Peyer's patch (tissue), 4 donors: Measurements from ENCODE around the gene PDE3A. TPM values are rescaled to one million over a fixed set of nuclear protein-coding genes. Genes with fewer than 3 reads are reported as not detected.

Source experiments
- DNase-seq, 3 donors: peaks; one replicate each; pipeline ENCODE4 v3.0.0-alpha.2; 2017 to 2019
- H3K27ac ChIP-seq, 4 donors: fragments of 200-600 bp; sonication (generic); one replicate each; pipeline ENCODE4 v1.5.1; 2016 to 2019
- H3K27me3 ChIP-seq, 2 donors: fragments of 200-600 bp; sonication (generic); one replicate each; pipeline ENCODE4 v1.5.1; 2019
- H3K36me3 ChIP-seq, 3 donors: fragments of 200-600 bp; sonication (generic); one replicate each; pipeline ENCODE4 v1.5.1; 2016 to 2019
- H3K4me1 ChIP-seq, 4 donors: fragments of 200-600 bp; sonication (generic); one replicate each; pipeline ENCODE4 v1.5.1; 2016 to 2019
- H3K4me3 ChIP-seq, 4 donors: fragments of 200-600 bp; sonication (generic); 1 replicate in 3 of 4; 2 replicates in 1 of 4; pipeline ENCODE4 v1.5.1; 2016 to 2019; ENCODE audit warnings: mild to moderate bottlenecking in 1 of 4
- H3K9me3 ChIP-seq, 4 donors: fragments of 200-600 bp; sonication (generic); one replicate each; pipeline ENCODE4 v1.5.1; 2016 to 2019; ENCODE audit warnings: mild to moderate bottlenecking in 1 of 4
- CTCF ChIP-seq, 6 experiments: fragments of 450-650 bp in 4 of 6; fragments of 200-600 bp in 2 of 6; sonication (generic) in 1 of 6; IDR thresholded peaks; one replicate each; pipeline ENCODE4 v1.5.1; 2017 to 2019; ENCODE audit warnings: antibody characterized with exemption in 6 of 6, mild to moderate bottlenecking in 3 of 6, moderate library complexity in 1 of 6
- POLR2A ChIP-seq, 2 donors: fragments of 450-650 bp; IDR thresholded peaks; one replicate each; pipeline ENCODE4 v1.5.1; 2017; ENCODE audit warnings: antibody characterized with exemption in 2 of 2, mild to moderate bottlenecking in 2 of 2, moderate library complexity in 2 of 2
- total RNA-seq, 4 donors: library from RNA; depleted of rRNA; stranded (reverse); fragments of >200 nt; gene quantifications; one replicate each; pipeline ENCODE4 v1.1.0, GENCODE V29; 2016

PDE3A gene
- total RNA-seq, 4 donors from 2014 or later = 17.3 to 144 (median 120) TPM

GRCh38 chr12:20426191-20426590 is 57.9 kb downstream of the PDE3A start:
- H3K4me1 ChIP-seq = peaks cover 0 to 6% (median 2%) of the 10 kb centered on the region in 4 donors
- H3K4me3 ChIP-seq = no peak overlapping the region
- H3K27ac ChIP-seq = no peak overlapping the region
- no peaks in the 10 kb centered on the region for H3K36me3 ChIP-seq
- no peaks in the 10 kb centered on the region for H3K27me3 ChIP-seq
- H3K9me3 ChIP-seq = no peaks in the 10 kb centered on the region
- TF ChIP-seq POLR2A (IDR thresholded peaks at IDR 0.05) = no peak
- no peak for TF ChIP-seq CTCF (IDR thresholded peaks at IDR 0.05)
- DNase-seq = no peak

GRCh38 chr12:20426957-20427356 is 58.6 kb downstream of the PDE3A start:
- DNase-seq = no peak

GRCh38 chr12:20429852-20430251 is 61.5 kb downstream of the PDE3A start:
- Histone ChIP-seq H3K36me3 (no peaks in the 10 kb centered on the region), H3K27me3 (no peaks in the 10 kb centered on the region), H3K4me1 (no peaks in the 10 kb centered on the region), H3K4me3 (no peak overlapping the region), H3K27ac (no peak overlapping the region), H3K9me3 (no peaks in the 10 kb centered on the region)
- no peak for DNase-seq
- TF ChIP-seq POLR2A (IDR thresholded peaks at IDR 0.05) = no peak
- no peak for TF ChIP-seq CTCF (IDR thresholded peaks at IDR 0.05)

More at GRCh38 chr12:20426957-20427356, 58.6 kb downstream of the PDE3A start:
- H3K36me3 ChIP-seq = no peaks in the 10 kb centered on the region
- no peaks in the 10 kb centered on the region for H3K9me3 ChIP-seq
- no peak overlapping the region for H3K4me3 ChIP-seq
- no peaks in the 10 kb centered on the region for H3K27me3 ChIP-seq
- no peak overlapping the region for H3K27ac ChIP-seq
- TF ChIP-seq POLR2A (IDR thresholded peaks at IDR 0.05) (no peak), CTCF (IDR thresholded peaks at IDR 0.05) (no peak)
- H3K4me1 ChIP-seq = peaks cover 0 to 6% (median 2%) of the 10 kb centered on the region in 4 donors

GRCh38 chr12:20432290-20432689 is 64.0 kb downstream of the PDE3A start:
- DNase-seq = no peak
- no peaks in the 10 kb centered on the region for H3K9me3 ChIP-seq
- H3K36me3 ChIP-seq = no peaks in the 10 kb centered on the region
- peaks cover 0 to 4% (median 0%) of the 10 kb centered on the region in 4 donors for H3K4me1 ChIP-seq
- H3K27me3 ChIP-seq = no peaks in the 10 kb centered on the region
- TF ChIP-seq POLR2A (IDR thresholded peaks at IDR 0.05) (no peak), CTCF (IDR thresholded peaks at IDR 0.05) (no peak)
- no peak overlapping the region for H3K4me3 ChIP-seq
- H3K27ac ChIP-seq = no peak overlapping the region

- no peak for DNase-seq
- Histone ChIP-seq H3K9me3 (no peaks in the 10 kb centered on the region), H3K4me1 (peaks cover 0 to 4% (median 0%) of the 10 kb centered on the region in 4 donors), H3K27me3 (no peaks in the 10 kb centered on the region), H3K27ac (no peak overlapping the region), H3K36me3 (no peaks in the 10 kb centered on the region), H3K4me3 (no peak overlapping the region)
- TF ChIP-seq CTCF (IDR thresholded peaks at IDR 0.05) = no peak
- no peak for TF ChIP-seq POLR2A (IDR thresholded peaks at IDR 0.05)
Measured at GRCh38 chr12:20434996-20435395, 66.7 kb downstream of the PDE3A start.

- DNase-seq = no peak
- Histone ChIP-seq H3K27me3 (no peaks in the 10 kb centered on the region), H3K27ac (no peak overlapping the region), H3K4me1 (peaks cover 0 to 4% (median 0%) of the 10 kb centered on the region in 4 donors), H3K9me3 (no peaks in the 10 kb centered on the region), H3K4me3 (no peak overlapping the region), H3K36me3 (no peaks in the 10 kb centered on the region)
- TF ChIP-seq CTCF (IDR thresholded peaks at IDR 0.05) = no peak
- no peak for TF ChIP-seq POLR2A (IDR thresholded peaks at IDR 0.05)
Measured at GRCh38 chr12:20436316-20436715, 68.0 kb downstream of the PDE3A start.
